ENCODE data around the gene ERGIC3. TPM values are rescaled to one million over a fixed set of nuclear protein-coding genes. Genes with fewer than 3 reads are reported as not detected.

The ERGIC3 gene
- total RNA-seq, 1 donor = 325 TPM

DNA sequence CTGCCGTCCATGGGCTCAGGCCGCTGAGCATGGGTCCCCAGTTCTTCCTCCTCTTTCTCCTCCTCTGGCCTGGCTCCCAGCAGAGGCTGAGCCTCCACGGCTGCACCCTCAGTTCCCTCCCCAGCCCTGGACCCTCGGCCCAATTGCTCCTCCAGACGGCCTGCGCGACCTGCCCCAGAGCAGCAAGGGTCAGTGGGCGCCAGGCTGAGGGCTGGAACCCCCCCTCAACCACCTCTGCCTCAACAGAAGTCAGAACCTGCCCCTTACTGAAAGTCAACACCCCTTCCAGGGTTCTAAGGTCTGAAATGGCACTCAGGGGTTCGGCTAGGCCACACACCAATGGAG is 57.9 kb downstream of the ERGIC3 start:
- TF ChIP-seq, protein P1, sequence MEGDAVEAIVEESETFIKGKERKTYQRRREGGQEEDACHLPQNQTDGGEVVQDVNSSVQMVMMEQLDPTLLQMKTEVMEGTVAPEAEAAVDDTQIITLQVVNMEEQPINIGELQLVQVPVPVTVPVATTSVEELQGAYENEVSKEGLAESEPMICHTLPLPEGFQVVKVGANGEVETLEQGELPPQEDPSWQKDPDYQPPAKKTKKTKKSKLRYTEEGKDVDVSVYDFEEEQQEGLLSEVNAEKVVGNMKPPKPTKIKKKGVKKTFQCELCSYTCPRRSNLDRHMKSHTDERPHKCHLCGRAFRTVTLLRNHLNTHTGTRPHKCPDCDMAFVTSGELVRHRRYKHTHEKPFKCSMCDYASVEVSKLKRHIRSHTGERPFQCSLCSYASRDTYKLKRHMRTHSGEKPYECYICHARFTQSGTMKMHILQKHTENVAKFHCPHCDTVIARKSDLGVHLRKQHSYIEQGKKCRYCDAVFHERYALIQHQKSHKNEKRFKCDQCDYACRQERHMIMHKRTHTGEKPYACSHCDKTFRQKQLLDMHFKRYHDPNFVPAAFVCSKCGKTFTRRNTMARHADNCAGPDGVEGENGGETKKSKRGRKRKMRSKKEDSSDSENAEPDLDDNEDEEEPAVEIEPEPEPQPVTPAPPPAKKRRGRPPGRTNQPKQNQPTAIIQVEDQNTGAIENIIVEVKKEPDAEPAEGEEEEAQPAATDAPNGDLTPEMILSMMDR (IDR thresholded peaks at IDR 0.05; ENCODE audit: insufficient read depth, low read depth, low read length) = no peak
- no peak for DNase-seq (ENCODE audit: low read depth)

DNA sequence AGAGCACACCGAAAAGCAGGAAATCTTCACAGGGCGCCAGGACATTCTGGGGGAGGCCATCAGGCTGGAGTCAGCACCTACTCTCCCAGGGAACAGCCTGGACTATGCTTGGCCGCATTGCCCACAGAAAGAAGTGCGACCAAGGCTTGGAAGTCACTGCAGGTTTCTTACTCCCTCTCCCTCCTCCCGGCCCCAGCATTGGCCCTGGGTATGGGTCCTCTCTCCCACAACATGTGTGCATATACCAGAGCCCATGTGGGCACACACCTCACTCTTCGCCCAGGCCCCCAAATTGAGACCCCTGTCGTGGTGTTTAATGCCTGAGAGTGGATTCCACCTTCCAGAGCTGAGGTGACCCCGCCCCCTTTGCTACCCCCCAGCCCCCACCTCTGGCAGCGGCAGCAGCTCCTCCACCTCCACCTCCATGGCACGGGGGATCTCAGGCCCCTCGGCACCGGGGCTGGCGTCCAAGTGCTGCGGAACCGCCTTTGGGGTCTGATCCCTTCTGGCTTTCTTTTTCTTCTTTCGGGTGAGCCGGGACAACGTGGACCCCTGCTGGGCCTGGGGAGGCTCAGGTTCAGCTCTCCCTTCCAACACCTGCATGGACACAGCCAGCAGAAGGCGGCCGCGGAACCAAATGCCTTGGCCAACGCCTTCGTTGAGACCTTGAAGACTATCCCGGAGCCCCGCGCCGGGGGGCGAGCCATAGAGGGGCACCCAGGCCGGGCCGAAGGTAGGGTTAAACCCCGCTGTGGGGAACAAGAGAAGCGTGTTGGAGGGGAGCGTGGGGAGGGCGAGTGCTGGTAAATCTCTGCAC is 58.5 kb downstream of the ERGIC3 start:
- peak overlapping the region; percentile 59 for H3K4me3 ChIP-seq (ENCODE audit: low read depth, low read length)
- TF ChIP-seq, protein P1 (IDR thresholded peaks at IDR 0.05; ENCODE audit: insufficient read depth, low read depth, low read length) = no peak
- DNase-seq (ENCODE audit: low read depth) = no peak

More for the DNA sequence above, 57.9 kb downstream of the ERGIC3 start:
- H3K4me3 ChIP-seq (ENCODE audit: low read depth, low read length) = no peak overlapping the region

GRCh38 chr20:35600993-35601973 is 59.4 kb downstream of the ERGIC3 start:
- TF ChIP-seq, protein P1 (IDR thresholded peaks at IDR 0.05; ENCODE audit: insufficient read depth, low read depth, low read length) = peak; percentile 48
- peak overlapping the region; percentile 59 for H3K4me3 ChIP-seq (ENCODE audit: low read depth, low read length)
- DNase-seq (ENCODE audit: low read depth) = peak; percentile 82

DNA sequence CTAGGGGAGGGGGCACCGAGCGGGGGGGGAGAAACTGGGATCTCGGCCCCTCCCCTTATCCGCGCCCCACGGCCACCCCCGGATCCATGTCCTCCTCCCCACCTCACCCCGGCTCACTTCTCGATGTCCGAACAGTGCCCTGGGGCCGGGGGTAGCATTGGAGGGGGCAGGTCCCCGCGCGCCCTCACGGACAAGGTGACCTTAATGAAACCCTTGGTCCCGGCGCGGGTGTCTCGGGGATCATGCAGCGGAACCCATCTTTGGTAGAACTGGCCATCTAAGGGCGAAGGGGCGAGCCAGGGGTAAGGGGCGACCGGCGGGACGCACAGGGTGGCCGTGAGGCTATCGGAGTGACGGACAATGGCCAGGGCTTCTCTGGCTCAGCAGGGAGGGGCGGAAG is 60.1 kb downstream of the ERGIC3 start:
- TF ChIP-seq, protein P1 (IDR thresholded peaks at IDR 0.05; ENCODE audit: insufficient read depth, low read depth, low read length) = no peak
- H3K4me3 ChIP-seq (ENCODE audit: low read depth, low read length) = peak overlapping the region; percentile 59
- DNase-seq (ENCODE audit: low read depth) = no peak

DNA sequence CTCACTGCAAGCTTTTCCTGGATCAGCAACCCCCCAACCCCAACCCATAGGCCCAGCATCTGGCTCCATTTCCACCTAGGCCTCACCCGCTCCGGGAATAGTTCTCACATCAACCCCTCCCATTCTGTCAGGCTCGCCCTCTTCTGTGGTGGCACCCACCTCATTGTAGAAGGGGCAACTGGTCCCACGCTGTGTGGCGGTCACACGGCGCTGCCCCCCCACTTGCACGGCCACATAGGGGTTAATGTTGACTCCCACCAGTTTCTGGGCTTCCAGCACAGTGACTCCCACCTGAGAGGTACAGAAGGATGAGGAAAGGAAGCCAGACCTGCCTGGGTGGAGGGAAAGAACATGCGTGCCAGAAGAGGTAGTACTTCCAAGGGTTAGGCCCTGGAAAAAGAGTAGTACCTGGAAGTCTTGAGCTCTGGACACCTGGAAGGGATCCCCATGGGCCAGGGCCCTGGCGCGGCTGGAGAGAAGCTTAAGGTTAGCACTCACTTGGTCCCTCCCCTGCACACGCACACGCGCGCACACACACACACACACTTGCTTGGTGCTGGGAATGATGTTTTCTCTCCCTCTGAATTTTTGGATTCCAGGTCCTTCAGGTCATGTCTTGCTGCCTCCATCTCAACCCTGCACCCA is 61.1 kb downstream of the ERGIC3 start:
- TF ChIP-seq, protein P1 (IDR thresholded peaks at IDR 0.05; ENCODE audit: insufficient read depth, low read depth, low read length) = no peak
- H3K4me3 ChIP-seq (ENCODE audit: low read depth, low read length) = no peak overlapping the region
- no peak for DNase-seq (ENCODE audit: low read depth)

GRCh38 chr20:35603695-35604448 is 62.0 kb downstream of the ERGIC3 start:
- TF ChIP-seq, protein P1 (IDR thresholded peaks at IDR 0.05; ENCODE audit: insufficient read depth, low read depth, low read length) = no peak
- no peak for DNase-seq (ENCODE audit: low read depth)

More at GRCh38 chr20:35603695-35604448, 62.0 kb downstream of the ERGIC3 start:
- H3K4me3 ChIP-seq (ENCODE audit: low read depth, low read length) = no peak overlapping the region

All from fibroblast of villous mesenchyme (primary cell).